SK-N-MC (cell line): ENCODE data around the gene VEZF1.

ENCODE experiments used
- EZH2 ChIP-seq: fragments of 200-600 bp; sonication (generic); IDR thresholded peaks from one replicate; pipeline ENCODE4 v1.6.1; 2017; ENCODE audit warnings: antibody characterized with exemption
- FOXP2 ChIP-seq: optimal IDR thresholded peaks from 2 replicates; pipeline ENCODE3; 2011; ENCODE audit warnings: mild to moderate bottlenecking, moderate library complexity; ENCODE audit not compliant: insufficient read depth; ENCODE audit errors: extremely low read length, control extremely low read depth
- POLR2AphosphoS5 ChIP-seq: IDR thresholded peaks from 2 replicates; pipeline ENCODE4 v1.6.1; 2012; ENCODE audit warnings: mild to moderate bottlenecking, low read depth, low read length, borderline replicate concordance

GRCh38 chr17:57940231-57940630, 47.8 kb downstream of the VEZF1 start:
- TF ChIP-seq EZH2 (no peak), POLR2AphosphoS5 (no peak), FOXP2 (no peak)
